T-cell (primary cell): Measurements from ENCODE around the gene PRKN. TPM values are rescaled to one million over a fixed set of nuclear protein-coding genes. Genes with fewer than 3 reads are reported as not detected.

ENCODE experiments used
- ATAC-seq, 4 experiments: fragments of 200-7000 bp in 3 of 4; fragments of 150-1000 bp in 1 of 4; cut with Tn5 transposase; replicated peaks in 1 of 4; 1 replicate in 3 of 4; 2 replicates in 1 of 4; pipeline ENCODE4 v1.10.0; 2021; ENCODE audit warnings: moderate library complexity in 3 of 4, mild to moderate bottlenecking in 2 of 4, moderate number of reproducible peaks in 1 of 4
- CTCF ChIA-PET, 2 donors: fragments of 300-600 bp; sonication (Branson Sonifier 250); formaldehyde crosslinking; loops; one replicate each; lab custom pipeline; 2022; ENCODE audit warnings: antibody characterized with exemption in 2 of 2; lab: Charles Lee
- POLR2A ChIA-PET, 2 donors: fragments of 300-600 bp; sonication (Branson Sonifier 250); formaldehyde crosslinking; loops; one replicate each; lab custom pipeline; 2022; ENCODE audit warnings: antibody characterized with exemption in 2 of 2; lab: Charles Lee
- DNase-seq, 35 experiments: peaks; one replicate each; pipeline versions ENCODE4 v3.0.0 to v3.0.0-alpha.2; 2013 to 2023
- H3K27ac ChIP-seq: one replicate; pipeline ENCODE4 v1.5.1; 2013; ENCODE audit warnings: low read length
- H3K27me3 ChIP-seq, 2 experiments: replicated peaks in 1 of 2; 1 replicate in 1 of 2; 2 replicates in 1 of 2; pipeline versions ENCODE4 v1.6.1 to v1.7.0; 2013; ENCODE audit warnings: low read length in 1 of 2, mixed read lengths in 1 of 2; ENCODE audit not compliant: control insufficient read depth in 2 of 2, insufficient read depth in 2 of 2; ENCODE audit errors: extremely low read depth in 1 of 2
- H3K36me3 ChIP-seq, 2 donors: 1 replicate in 1 of 2; 2 replicates in 1 of 2; pipeline versions ENCODE4 v1.6.1 to v1.7.0; 2013; ENCODE audit warnings: low read length in 1 of 2; ENCODE audit not compliant: control insufficient read depth in 2 of 2, insufficient read depth in 1 of 2; ENCODE audit errors: extremely low read depth in 1 of 2
- H3K4me1 ChIP-seq, 2 experiments: 1 replicate in 1 of 2; 2 replicates in 1 of 2; pipeline versions ENCODE4 v1.6.1 to v1.7.0; 2013; ENCODE audit warnings: low read length in 2 of 2, mixed read lengths in 1 of 2; ENCODE audit not compliant: insufficient read depth in 2 of 2, control insufficient read depth in 1 of 2; ENCODE audit errors: extremely low read depth in 1 of 2
- H3K4me3 ChIP-seq, 2 donors: 1 replicate in 1 of 2; 2 replicates in 1 of 2; pipeline versions ENCODE4 v1.5.1 to v1.7.0; 2013; ENCODE audit warnings: mild to moderate bottlenecking in 2 of 2, low read length in 1 of 2, moderate library complexity in 1 of 2; ENCODE audit not compliant: control insufficient read depth in 1 of 2; ENCODE audit errors: extremely low read depth in 1 of 2
- H3K9me3 ChIP-seq: 2 replicates; pipeline ENCODE4 v1.7.0; 2013
- H3K27ac Mint-ChIP-seq, 2 donors: one replicate each; pipeline ENCODE4 v1.8.0; 2020 to 2021; ENCODE audit warnings: mild to moderate bottlenecking in 2 of 2, mixed read lengths in 2 of 2
- H3K27me3 Mint-ChIP-seq, 2 donors: one replicate each; pipeline ENCODE4 v1.8.0; 2021 to 2022; ENCODE audit warnings: mixed read lengths in 2 of 2
- H3K36me3 Mint-ChIP-seq: one replicate; pipeline ENCODE4 v1.8.0; 2021; ENCODE audit warnings: mixed read lengths
- H3K4me1 Mint-ChIP-seq, 3 donors: one replicate each; pipeline ENCODE4 v1.8.0; 2020 to 2022; ENCODE audit warnings: mixed read lengths in 3 of 3, mild to moderate bottlenecking in 1 of 3
- H3K4me3 Mint-ChIP-seq, 3 donors: one replicate each; pipeline ENCODE4 v1.8.0; 2020 to 2022; ENCODE audit warnings: mild to moderate bottlenecking in 3 of 3, mixed read lengths in 3 of 3, moderate library complexity in 3 of 3
- H3K9me3 Mint-ChIP-seq, 3 donors: one replicate each; pipeline ENCODE4 v1.8.0; 2020 to 2022; ENCODE audit warnings: mixed read lengths in 3 of 3
- WGBS: methylation state at CpG from one replicate; pipeline ENCODE4 v1.1.5; 2013; ENCODE audit warnings: missing lambda C conversion rate; ENCODE audit not compliant: insufficient coverage; 5-methylcytosine and 5-hydroxymethylcytosine counted together
- total RNA-seq, 35 experiments: library from RNA in 6 of 35; stranded (reverse) in 6 of 35; fragments of 120-200 nt in 1 of 35; gene quantifications; one replicate each; pipeline versions ENCODE4 v1.2.1 to v1.2.4 and lab custom pipeline; 2013 to 2026

The PRKN gene
- total RNA-seq, 5 donors from 2014 or later (not counting 1 experiment from before 2014, with no cell fraction given) = 3.4 to 7.7 (median 6.1) TPM

GRCh38 chr6:162753775-162754174, 26.2 kb upstream of the PRKN start:
- no peak for DNase-seq

GRCh38 chr6:162751211-162751859, 23.8 kb upstream of the PRKN start:
- H3K27ac Mint-ChIP-seq = no peak overlapping the region
- H3K4me3 Mint-ChIP-seq = no peak overlapping the region
- Histone ChIP-seq H3K27me3 (no peaks in the 10 kb centered on the region), H3K4me3 (no peak overlapping the region), H3K9me3 (no peaks in the 10 kb centered on the region), H3K4me1 (no peaks in the 10 kb centered on the region), H3K36me3 (no peaks in the 10 kb centered on the region), H3K27ac (no peak overlapping the region)
- H3K9me3 Mint-ChIP-seq = no peaks in the 10 kb centered on the region
- POLR2A ChIA-PET = no interaction called here
- DNase-seq (no peak), ATAC-seq (no peak)
- H3K36me3 Mint-ChIP-seq = no peaks in the 10 kb centered on the region
- peaks cover 0 to 4% of the 10 kb centered on the region in 2 donors for H3K27me3 Mint-ChIP-seq
- no peaks in the 10 kb centered on the region for H3K4me1 Mint-ChIP-seq
- CTCF ChIA-PET = no interaction called here

More at GRCh38 chr6:162753775-162754174, 26.2 kb upstream of the PRKN start:
- no peaks in the 10 kb centered on the region for H3K4me1 ChIP-seq
- Mint-ChIP-seq H3K27ac (no peak overlapping the region), H3K9me3 (no peaks in the 10 kb centered on the region), H3K4me3 (no peak overlapping the region), H3K36me3 (no peaks in the 10 kb centered on the region), H3K27me3 (no peaks in the 10 kb centered on the region), H3K4me1 (no peaks in the 10 kb centered on the region)
- no peaks in the 10 kb centered on the region for H3K27me3 ChIP-seq
- no peak overlapping the region for H3K4me3 ChIP-seq
- H3K9me3 ChIP-seq = no peaks in the 10 kb centered on the region
- ATAC-seq = no peak
- H3K27ac ChIP-seq = no peak overlapping the region
- ChIA-PET POLR2A (no interaction called here), CTCF (no interaction called here)
- no peaks in the 10 kb centered on the region for H3K36me3 ChIP-seq

- Histone ChIP-seq H3K4me3 (no peak overlapping the region), H3K4me1 (no peaks in the 10 kb centered on the region), H3K27ac (no peak overlapping the region), H3K9me3 (no peaks in the 10 kb centered on the region), H3K27me3 (no peaks in the 10 kb centered on the region), H3K36me3 (no peaks in the 10 kb centered on the region)
- POLR2A ChIA-PET = no interaction called here
- no peak overlapping the region for H3K27ac Mint-ChIP-seq
- ATAC-seq (no peak), DNase-seq (no peak)
- no peaks in the 10 kb centered on the region for H3K4me1 Mint-ChIP-seq
- H3K4me3 Mint-ChIP-seq = no peak overlapping the region
- CTCF ChIA-PET = no interaction called here
- no peaks in the 10 kb centered on the region for H3K36me3 Mint-ChIP-seq
- peaks cover 0 to 4% of the 10 kb centered on the region in 2 donors for H3K27me3 Mint-ChIP-seq
- H3K9me3 Mint-ChIP-seq = no peaks in the 10 kb centered on the region
- no CpG with 5 or more reads among the region's 3 CpGs for WGBS
Observed at GRCh38 chr6:162750776-162751175, 23.2 kb upstream of the PRKN start.

- no peak for ATAC-seq
- ChIA-PET POLR2A (no interaction called here), CTCF (interaction anchor here in 1 of 2 donors (0.6 to 2.3 kb wide), 4 partner anchors 9 to 1318 kb away, joined by 3 to 7 read pairs (median 3); partner anchors contain the start of genes PACRG and PRKN)
- no peak overlapping the region for H3K4me3 Mint-ChIP-seq
- H3K27me3 ChIP-seq = no peaks in the 10 kb centered on the region
- H3K4me1 Mint-ChIP-seq = peaks cover 9 to 10% (median 10%) of the 10 kb centered on the region in 3 donors
- no peak overlapping the region for H3K27ac Mint-ChIP-seq
- peaks cover 0 to 4% of the 10 kb centered on the region in 2 donors for H3K27me3 Mint-ChIP-seq
- H3K36me3 Mint-ChIP-seq = no peaks in the 10 kb centered on the region
- no peak overlapping the region for H3K4me3 ChIP-seq
- no CpG with 5 or more reads among the region's 1 CpG for WGBS
- no peak overlapping the region for H3K27ac ChIP-seq
- no peaks in the 10 kb centered on the region for H3K36me3 ChIP-seq
- H3K4me1 ChIP-seq = peaks cover 2 to 3% of the 10 kb centered on the region in 2 experiments
- H3K9me3 Mint-ChIP-seq = no peaks in the 10 kb centered on the region
- H3K9me3 ChIP-seq = no peaks in the 10 kb centered on the region
- peak in 1 of 35 experiments; percentile 8 for DNase-seq
Observed at GRCh38 chr6:162736961-162737360, 9.4 kb upstream of the PRKN start.

GRCh38 chr6:162733489-162733888, 5.9 kb upstream of the PRKN start:
- DNase-seq (peak in 16 of 35 experiments; percentile 2 to 29 (median 8)), ATAC-seq (peak; percentile 58 to 82 (median 80))
- Histone ChIP-seq H3K27ac (no peak overlapping the region), H3K9me3 (no peaks in the 10 kb centered on the region), H3K36me3 (no peaks in the 10 kb centered on the region), H3K27me3 (no peaks in the 10 kb centered on the region), H3K4me3 (no peak overlapping the region), H3K4me1 (peaks cover 2 to 3% of the 10 kb centered on the region in 2 experiments)
- POLR2A ChIA-PET = interaction anchor here in 1 of 2 donors (0.6 kb wide), 1 partner anchor 945 kb away, joined by 3 read pairs; no protein-coding TSS in a partner anchor
- Mint-ChIP-seq H3K27ac (peak overlapping the region; percentile 77 to 88), H3K27me3 (no peaks in the 10 kb centered on the region), H3K9me3 (peaks cover 0 to 5% (median 3%) of the 10 kb centered on the region in 3 donors), H3K36me3 (no peaks in the 10 kb centered on the region), H3K4me3 (peak overlapping the region in 1 of 3 donors; percentile 24), H3K4me1 (peaks cover 9 to 11% (median 10%) of the 10 kb centered on the region in 3 donors)
- CTCF ChIA-PET = no interaction called here
- WGBS = 71% methylated on average over 4 of the region's 4 CpGs

GRCh38 chr6:162730502-162730901, 2.9 kb upstream of the PRKN start:
- Histone ChIP-seq H3K27me3 (no peaks in the 10 kb centered on the region), H3K27ac (no peak overlapping the region), H3K9me3 (no peaks in the 10 kb centered on the region), H3K4me3 (no peak overlapping the region), H3K4me1 (peaks cover 5 to 14% of the 10 kb centered on the region in 2 experiments), H3K36me3 (no peaks in the 10 kb centered on the region)
- Mint-ChIP-seq H3K27me3 (peaks cover 0 to 2% of the 10 kb centered on the region in 2 donors), H3K9me3 (peaks cover 0 to 5% (median 3%) of the 10 kb centered on the region in 3 donors), H3K4me3 (no peak overlapping the region), H3K27ac (no peak overlapping the region), H3K4me1 (peaks cover 21 to 25% (median 24%) of the 10 kb centered on the region in 3 donors), H3K36me3 (no peaks in the 10 kb centered on the region)
- ChIA-PET POLR2A (interaction anchor here in 1 of 2 donors (0.7 kb wide), 1 partner anchor 45 kb away, joined by 3 read pairs; no protein-coding TSS in a partner anchor), CTCF (no interaction called here)
- no peak for DNase-seq
- WGBS = no CpG with 5 or more reads among the region's 1 CpG
- ATAC-seq = no peak
